OCI-M2 (cell line): ENCODE data around the gene DIP2C.

Source experiments
- DNase-seq: peaks from one replicate; lab custom pipeline; 2025; ENCODE audit not compliant: unreplicated experiment; lab: John Stamatoyannopoulos, UW

DIP2C gene

DNA sequence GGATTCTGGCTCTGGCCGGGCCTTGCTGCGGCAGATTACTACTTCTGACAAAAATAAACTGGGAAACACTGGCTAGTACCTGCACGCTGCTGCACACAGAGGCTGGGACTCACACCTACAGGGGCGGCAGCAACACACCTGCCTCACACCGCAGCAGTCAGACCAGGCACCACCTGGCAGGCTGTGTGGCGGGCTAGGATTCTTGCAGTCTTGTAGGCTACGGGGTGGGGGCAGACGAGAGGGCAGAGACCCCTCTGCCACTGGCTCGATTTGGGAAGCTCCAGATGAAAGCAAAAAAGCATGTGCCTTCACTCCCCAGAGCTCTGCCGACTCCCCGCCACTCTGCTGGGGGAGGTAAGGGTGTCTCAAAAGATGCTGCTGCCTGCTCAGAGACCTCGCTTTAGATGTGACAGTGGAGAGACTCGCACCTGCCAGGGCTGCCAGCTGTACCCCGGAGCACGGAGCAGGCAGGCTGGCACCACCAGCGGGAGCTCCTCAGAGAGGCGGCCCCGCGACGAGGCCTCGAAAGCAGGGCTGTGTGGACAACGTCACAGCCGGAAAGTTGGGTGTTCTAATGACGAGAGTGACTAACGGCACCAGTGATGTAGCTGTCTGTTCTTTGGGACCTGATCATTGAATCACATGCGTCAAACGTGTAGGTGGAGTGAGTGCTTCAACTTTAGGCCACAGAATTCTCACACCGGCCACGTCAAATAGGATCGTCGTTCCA, 303.7 kb downstream of the DIP2C start:
- DNase-seq = no peak

DNA sequence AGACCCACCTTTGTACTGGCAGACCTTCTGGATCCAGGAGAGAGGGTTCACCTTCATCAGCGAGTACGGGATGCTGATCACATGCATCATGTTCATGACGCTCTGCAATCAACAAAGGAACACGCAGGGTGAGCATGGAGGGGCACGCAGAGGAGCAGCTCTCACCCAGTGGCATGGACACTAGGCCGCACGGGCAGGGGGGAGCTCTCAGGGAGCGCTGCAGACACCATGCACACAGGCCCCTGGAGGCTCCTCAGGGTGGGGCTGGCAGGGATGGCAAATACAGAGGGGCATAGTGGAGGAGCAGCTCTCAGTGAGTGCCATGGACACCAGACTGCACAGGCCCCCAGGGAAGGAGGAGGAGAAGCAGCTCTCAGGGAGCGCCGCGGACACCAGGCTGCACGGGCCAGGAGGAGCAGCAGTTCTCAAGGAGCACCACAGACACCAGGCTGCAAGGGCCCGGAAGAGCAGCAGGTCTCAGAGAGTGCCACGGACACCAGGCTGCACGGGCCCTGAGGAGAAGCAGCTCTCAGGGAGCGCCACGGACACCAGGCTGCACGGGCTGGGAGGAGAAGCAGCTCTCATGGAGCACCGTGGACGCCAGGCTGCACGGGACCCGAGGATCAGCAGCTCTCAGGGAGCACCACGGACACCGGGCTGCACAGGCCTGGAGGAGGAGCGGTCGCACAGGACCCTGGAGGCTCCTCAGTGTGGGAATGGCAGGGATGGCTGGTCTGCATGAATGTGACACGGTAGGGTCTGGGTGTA, 304.7 kb downstream of the DIP2C start:
- no peak for DNase-seq

DNA sequence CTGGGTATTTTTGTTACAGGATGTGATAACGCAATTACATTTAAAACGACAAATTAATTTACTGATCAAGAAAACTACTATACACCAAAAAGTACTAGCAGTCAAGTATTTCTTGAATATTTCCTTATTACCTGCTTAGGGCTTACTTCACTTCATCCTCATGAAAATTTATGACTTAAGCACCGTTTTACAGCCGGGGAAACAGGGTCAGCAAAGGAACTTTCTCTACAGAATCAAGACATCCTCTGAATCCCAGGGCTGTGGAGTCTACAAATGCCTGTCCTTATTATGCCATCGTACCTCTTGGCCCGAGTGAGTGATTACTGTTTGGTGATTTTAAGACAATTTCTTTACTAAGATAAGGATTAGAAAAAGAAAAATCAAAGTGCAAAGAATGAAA, 305.9 kb downstream of the DIP2C start:
- no peak for DNase-seq

DNA sequence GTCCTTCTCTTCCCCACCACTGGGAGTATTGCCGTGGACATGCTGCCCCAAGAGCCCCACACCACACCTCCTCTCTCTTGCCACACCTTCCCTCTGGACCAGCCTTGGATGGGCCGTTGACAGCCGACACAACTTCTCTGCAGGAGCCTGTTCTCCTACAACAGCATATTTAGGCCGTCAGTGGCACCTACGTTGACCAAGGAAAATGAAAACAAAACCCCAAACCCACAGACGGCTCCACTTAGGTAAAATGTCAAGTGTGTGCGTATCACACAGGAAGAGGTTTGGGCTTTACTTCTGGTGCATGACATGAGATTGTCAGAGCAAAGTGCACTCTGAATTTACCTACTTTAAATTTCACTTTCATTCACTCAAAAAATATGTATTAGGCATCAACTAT, 307.7 kb downstream of the DIP2C start:
- DNase-seq = no peak

DNA sequence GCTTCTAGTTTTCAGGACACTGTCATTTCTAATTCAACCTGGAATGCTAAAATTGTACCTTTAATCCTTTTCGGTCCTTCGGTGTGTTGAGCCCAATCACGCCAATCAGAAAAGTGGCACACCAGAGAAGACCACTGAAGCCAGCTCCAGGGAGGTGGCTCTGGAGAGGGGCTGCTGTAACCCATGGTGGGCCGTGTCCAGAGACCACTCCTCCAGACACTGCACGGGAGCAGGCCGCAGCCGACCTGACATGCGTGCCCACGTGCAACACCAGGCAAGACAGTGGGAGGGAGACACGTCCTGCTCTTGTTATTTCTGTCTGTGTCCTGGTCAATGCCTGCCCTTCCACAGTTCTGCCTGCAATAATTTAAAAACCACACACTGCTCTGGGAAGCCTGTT, 308.1 kb downstream of the DIP2C start:
- DNase-seq = no peak

DNA sequence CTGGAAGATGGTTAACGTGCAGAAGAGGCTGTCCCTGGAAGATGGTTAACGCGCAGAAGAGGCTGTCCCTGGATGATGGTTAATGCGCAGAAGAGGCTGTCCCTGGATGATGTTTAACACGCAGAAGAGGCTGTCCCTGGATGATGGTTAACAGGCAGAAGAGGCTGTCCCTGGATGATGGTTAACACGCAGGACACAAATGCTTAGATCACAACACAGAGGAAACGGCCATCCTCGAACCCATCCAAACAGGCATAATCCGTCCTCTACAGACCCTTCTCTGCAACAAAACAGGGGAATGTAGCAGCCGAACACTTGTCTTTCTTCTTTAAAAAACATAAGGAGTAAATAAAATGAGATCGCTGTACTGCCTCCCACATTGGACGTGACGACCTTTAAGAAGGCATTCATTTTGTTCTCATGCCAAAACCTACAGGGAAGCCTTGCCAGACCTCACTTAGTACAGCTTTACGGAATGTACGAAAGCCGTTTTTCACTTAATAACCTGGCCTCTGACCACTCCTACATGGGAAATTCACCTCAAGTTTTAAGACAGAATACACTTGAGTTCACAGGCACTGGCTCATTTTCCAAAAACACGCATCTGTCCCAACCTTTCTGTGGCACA, 309.0 kb downstream of the DIP2C start:
- no peak for DNase-seq

DNA sequence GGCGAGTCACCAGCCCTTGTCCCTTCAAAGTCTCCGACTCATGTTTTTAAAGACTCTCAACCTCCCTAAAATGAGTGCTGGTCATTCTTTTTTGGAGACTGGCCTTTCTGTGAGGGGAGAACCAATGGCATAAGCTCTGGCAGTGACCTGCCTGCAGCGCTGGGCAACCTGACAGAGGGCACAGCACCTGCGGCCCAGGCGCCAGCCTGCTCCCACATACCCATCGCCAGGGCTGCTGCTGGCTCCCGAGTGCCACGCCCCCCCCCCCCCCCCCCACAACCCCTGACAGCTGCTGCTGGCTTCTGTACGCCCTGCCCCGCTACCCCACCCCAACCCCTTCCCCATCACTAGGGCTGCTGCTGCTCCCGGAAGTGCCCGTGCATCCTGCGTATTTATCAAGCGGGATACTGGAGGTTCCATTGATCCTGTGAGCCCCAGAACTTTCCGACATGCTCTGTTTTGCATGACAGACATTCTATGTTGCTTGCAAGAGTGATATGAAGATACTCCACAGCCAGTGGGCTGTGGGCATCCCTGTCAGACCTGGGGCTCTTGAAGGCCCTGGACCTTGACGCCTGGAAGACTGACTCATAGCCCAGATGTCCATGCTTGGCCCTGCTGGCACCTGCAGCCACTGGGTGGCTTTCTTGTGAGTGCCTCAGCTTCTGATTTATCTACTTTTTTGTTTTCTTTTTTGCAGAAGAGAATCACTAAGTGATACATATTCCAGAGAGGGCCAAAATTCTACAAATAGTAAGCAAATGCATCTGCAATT, 310.4 kb downstream of the DIP2C start:
- no peak for DNase-seq

DNA sequence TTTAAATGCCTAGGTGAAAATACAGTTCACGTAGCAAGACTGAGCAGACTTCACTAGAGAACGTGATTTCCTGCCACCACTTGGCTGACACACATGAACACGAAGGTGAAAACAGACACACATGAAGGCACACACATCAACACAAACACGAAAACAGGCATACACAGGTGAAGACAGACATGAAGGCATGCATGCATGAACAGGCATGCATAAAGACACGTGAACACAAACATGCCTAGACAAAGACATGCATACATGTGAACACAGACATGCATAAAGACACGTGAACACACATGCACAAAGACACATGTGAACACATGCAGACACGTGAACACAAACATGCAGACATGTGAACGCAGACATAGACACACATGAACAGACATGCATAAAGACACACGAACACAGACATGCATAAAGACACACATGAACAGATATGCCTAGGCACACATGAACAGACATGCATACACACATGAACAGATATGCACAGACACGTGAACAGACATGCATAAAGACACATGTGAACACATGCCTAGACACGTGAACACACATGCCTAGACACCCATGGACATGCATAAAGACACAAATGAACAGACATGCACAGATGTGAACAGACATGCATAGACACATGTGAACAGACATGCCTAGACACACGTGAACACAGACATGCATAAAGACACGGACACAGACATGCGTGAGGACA, 311.1 kb downstream of the DIP2C start:
- DNase-seq = no peak

DNA sequence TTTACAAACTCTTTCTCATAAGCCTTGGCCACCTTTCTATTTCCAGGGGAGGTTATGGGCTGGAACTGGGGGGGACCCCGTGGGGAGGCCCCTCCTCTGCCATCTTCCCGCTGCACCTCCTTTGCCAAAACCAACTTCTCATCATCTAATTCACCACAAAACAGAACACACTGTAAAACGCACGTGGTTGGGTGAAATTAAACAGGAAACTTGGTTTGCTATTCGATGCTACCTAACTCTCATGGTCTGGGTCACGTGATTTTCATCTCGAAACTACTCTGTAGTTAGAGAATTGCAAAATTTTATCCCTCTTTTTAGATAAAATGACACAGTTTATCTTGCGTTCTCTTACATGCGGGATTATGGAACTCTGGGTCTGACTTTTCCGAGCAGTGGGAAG, 312.2 kb downstream of the DIP2C start:
- DNase-seq = no peak

DNA sequence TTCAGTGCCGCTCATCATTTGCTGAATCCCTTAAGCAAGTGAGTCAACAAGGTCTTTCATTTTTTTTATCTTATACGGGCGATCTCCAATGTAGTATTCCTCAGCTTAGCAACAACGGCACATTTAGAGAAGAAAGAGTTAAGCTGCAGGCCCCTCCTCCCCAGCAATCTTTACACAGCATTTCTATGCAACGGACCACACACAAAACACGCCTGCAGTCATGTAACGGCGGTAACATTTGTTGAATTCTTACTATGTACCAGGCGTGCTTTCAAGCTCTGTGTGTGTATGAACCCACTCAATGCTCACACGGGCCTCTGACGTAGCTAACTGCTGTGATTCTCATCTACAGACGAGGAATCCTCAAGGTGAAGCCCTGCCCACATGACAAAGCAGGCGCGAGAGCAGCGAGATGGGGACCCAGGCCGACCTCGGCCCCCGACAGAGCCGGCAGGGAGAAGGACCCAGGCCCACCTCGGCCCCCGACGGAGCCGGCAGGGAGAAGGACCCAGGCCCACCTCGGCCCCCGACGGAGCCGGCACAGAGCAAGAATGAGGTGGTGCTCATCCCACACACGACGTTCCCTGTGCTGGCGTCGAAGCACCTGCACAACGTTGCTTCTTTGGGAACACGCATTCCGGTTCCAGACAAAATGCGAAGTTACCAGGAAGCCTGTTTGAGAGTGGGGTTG, 313.5 kb downstream of the DIP2C start:
- no peak for DNase-seq

DNA sequence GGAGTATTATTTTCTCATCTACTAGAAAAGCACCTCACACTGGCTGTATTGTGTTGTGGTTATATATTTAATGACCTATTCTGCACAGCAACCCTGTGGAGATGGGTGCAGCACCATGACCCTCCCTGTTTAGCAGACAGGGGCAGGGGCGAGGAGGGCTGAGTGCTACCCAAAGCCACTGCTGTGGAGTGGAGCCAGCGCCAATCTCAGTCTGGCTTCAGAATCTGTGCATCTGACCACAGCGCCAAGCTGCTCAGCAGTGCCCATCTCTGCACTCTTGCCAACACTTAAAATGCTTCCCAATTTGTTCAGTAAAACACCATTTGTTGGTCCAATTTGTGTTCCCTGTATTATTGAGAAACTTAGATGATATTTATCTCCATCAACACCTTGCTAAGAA, 315.1 kb downstream of the DIP2C start:
- DNase-seq = no peak

DNA sequence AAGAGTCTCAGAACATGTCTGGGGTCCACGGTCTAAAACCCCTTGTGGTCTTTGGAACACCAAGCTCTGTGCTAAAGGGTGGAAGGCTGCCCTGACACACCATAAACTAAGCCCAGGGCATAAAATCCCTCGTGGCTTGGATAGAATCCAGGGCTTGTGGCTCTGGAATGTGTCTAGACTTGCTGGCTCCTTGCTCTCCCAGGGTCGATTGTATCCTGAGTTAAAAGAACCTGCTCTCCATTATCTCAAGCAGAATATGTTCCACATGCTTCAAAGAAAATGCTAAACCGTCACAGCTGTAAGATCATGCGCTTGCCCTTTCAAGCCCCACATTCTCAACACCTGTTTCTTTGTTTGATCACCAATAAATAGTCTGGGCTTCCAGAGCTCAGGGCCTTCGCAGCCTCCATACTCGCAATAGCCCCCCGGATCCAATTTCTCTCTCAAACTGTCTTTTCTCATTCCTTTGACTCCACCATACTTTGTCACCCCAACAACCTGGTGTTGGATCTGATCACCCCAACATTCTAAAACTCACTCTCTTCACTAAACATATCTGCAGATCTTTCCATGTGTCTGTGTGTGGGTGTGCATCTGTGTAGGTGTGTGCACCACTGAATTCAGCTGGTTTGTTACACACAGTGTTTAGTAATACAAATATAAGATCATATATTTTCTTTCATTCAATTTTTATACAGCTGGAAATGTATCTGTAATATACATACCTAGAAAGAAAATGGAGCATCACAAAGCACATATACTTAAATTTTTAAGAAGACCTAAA, 315.8 kb downstream of the DIP2C start:
- no peak for DNase-seq

DNA sequence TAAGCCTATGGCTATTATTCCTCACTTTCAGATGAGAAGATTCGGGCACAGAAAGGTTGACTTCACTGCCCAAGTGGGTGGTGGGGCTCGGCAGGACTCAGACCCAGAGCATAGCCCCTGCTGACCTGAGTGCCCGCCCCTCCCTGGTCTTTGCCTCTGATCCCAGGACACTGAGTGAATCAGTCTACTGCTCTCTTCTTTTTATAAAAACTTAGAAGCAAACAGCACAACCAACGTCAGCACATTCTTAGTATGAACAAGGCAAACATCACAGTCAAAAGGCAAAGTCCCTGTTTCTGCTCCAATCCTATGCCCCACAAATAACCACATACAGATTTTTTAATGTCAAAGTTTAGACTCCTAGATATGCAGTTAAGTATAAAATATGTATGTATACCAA, 316.5 kb downstream of the DIP2C start:
- DNase-seq = no peak

DNA sequence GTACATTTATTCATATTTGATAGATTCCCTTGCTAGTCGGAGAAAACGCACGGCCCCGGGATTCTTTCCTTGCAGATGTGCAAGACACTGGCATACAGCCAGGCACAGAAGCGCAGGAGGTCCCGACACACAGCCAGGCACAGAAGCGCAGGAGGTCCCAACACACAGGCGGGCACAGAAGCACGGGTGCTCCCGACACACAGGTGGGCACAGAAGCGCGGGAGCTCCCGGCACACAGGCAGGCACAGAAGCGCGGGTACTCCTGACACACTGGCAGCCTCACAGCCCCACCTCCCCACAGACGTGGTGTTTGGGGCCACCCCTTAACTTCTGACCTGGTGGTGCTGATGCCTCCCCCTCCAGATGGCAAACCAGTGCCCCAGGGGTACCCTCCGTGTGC, 316.9 kb downstream of the DIP2C start:
- no peak for DNase-seq

DNA sequence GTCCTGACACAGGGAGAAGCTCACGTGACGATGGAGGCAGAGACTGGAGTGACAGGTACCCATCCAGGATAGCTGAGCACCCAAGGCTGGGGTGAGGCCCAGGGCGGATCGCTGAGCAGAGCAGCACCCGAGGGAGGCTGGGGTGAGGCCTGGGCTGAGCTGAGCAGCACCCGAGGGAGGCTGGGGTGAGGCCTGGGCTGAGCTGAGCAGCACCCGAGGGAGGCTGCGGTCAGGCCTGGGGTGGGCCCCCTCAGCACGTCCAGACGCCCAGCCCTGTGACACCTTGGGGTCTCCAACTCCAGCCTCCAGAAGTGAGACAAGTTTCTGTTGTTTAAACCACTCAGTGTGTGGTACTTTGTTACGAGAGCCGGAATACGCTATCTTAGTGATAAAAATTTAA, 318.0 kb downstream of the DIP2C start:
- no peak for DNase-seq

DNA sequence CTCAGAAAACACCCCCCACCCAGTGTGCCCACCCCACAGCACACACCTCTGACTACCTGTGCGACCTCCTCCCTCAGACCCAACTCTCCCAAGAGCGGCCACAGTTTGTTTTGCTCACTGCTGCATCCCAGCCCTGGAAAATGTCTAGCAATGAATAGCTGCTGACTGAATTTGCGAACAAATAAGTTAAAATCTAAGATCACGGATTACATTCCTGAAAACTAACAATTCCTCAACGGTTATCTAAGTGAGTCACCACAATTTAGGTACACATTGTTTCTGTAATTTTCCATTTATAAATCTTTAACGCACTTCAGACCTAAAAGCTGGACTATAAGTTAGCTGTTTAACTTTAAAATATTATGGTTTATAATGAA, 319.0 kb downstream of the DIP2C start:
- no peak for DNase-seq

DNA sequence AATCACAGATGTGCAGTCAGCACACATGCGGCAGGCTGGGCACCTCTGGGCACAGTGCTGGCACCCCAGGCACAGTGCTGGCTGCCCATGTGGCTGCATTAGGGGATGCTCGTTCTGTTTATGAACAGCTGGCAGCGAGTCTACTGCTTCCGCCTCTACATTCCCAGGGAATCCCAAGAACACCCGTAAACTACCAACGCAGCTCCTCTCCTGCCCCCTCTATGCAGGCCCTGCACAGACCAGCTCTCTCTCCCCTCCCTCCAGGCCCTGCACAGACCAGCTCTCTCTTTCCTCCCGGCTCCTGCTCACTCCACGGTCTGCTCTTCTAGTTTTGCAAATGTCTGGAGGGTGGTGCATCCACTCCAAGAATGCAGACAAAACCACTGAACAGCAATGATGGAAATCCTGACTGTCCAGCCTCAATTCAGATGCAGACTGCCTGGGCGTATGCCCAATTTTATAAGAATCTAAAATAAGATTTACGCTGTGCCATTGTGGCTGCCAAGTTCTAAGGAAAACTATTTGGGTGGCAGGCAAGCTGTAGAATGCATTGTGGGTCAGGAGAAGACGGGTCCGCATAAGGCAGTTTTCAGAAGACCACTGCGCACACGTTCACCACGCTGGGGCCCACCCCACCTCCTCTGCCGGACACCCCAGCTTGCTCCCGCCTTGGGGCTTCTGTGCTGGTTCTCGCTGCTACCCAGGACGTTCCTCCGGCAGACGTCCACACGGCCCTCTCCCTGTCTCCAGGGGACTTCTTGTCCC, 319.6 kb downstream of the DIP2C start:
- no peak for DNase-seq

DNA sequence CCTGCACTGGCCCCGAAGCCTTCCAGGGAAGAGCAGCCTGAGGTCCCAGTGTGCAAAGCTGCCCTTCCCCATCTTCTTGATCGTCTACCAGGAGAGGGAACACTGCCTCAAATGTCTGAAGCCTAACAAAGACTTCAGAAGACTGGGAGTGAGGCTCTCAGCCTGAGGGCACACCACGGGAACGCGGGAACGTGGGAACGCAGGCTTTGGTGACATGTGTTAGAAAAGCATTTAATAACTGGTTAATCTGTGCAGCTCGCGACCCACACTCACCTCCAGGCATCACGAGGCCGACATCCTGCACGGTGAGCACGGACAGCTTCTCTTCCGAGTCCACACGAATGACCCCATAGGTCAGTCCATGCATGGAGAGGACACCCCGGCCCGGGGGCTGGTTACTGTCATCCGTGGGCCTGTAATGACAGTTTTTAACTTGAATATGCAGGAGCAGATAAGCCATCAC, 320.2 kb downstream of the DIP2C start:
- no peak for DNase-seq
